ENCODE results near the gene LRRC37A3.
"Not testable (repeated sequence)": the region's sequence is repeated elsewhere in the genome, so short reads cannot be mapped to it uniquely, and the experiment has no call there.

Gene LRRC37A3

DNA sequence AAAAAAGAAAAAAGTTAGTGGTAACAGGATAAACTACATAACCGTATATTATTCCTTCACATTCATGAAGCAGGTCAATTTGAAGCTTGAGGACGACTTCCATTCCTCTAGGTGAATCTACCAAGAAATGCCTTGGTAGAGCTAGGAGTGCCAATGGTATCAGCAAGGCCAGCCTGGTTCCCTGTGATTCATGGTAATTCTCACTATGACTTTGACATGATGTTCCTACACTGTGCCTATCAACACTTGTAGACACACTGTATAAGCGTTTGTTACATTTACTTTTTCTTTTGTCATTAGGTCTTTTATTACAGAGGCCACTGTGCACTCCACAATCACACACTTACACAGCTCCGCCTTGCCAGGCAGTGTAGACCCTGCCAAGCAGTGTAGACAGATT is 7.2 kb upstream of the LRRC37A3 start:
- DNase-seq (ENCODE audit: low read depth): not testable (repeated sequence)

DNA sequence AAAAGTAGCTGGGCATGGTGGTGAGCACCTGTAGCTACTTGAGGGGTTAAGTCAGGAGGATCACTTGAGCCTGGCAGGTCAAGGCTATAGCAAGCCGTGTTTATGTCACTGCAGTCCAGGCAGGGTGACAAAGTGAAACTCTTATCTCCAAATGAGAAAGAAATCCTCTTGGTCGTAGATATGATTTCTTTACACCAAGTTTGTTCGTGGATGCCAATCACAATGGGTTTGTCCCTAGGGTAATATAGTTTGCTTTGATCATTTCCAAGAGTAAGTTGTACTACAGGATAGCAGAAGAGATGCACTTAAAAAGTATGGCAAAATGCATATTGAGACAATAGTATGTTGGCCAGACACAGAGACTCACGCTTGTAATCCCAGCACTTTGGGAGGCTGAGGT is 6.0 kb upstream of the LRRC37A3 start:
- not testable (repeated sequence) for DNase-seq (ENCODE audit: low read depth)

DNA sequence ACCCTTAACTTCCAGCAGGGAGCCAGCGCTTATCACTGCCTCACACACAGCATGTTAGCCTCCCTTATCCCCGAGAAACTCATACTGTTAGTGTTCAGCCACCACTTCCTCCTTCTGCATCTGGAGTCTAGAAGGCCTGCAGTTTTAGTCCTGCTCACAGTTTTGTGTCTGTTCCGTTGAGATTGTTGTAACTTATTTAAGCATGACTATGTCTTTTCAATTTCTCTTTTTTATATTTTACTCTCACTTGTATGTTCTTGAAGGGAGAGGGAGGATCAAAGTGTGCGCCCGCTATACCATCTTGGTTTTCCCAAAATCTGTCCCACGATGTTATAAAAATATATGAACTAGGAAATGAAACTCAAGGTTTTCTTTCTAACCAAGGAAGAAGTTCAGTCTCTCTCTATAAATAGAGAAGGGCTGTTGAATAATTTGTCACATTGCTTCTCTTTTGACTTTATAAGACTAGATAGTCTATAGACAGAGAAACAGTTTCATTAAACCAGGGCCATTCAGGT is 3.8 kb upstream of the LRRC37A3 start:
- DNase-seq (ENCODE audit: low read depth): not testable (repeated sequence)

- no peak for DNase-seq (ENCODE audit: low read depth)
Observed at GRCh38 chr17:64920419-64921172, 1.3 kb upstream of the LRRC37A3 start.

DNA sequence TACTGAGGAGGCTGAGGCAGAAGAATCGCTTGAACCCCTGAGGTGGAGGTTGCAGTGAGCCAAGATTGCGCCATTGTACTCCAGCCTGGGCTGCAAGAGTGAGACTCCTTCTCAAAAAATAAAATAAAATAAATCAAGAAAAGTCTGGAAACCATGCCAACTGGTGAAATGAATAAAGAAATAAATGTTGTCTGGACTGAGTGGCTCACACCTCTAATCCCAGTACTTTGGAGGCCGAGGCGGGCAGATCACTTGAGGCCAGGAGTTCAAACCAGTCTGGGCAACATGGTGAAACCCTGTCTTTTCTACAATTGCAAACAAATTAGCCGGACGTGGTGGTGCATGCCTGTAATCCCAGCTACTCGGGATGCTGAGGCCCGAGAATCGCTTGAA is 744 bp upstream of the LRRC37A3 start:
- DNase-seq (ENCODE audit: low read depth): no peak

DNA sequence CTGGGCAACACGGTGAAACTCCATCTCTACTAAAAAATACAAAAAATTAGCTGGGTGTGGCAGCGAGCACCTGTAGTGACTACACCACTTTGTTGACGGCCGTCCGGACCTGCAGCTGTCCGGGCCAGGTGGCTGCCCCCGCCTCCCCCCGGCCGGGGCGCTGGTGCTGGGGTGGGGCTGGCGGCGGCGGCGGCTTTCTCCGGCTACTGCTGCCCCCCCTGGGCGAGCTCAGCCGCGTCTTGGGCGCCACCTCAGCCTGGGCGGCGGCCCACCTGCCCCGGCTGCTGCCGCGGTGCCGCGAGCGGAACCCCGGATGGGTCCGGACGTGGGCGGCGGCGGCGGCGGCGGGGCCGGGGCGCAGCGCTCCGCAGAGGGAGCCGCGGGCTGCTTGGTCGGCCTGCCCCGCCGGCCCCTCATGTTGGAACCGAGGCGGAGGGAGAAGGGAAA is 413 bp downstream of the LRRC37A3 start:
- not testable (repeated sequence) for DNase-seq (ENCODE audit: low read depth)

DNA sequence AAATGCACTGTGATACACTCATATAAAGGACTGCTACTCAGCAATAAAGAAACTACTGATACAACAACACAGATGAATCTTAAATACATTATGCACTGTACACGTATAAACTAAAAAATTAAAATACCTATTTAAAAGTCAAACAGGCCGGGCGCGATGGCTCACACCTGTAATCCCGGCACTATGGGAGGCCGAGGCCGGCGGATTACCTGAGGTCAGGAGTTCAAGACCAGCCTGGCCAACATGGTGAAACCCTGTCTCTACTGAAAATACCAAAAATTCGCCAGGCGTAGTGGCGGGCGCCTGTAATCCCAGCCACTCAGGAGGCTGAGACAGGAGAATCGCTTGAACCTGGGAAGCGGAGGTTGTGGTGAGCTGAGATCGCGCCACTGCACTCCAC is 1.7 kb downstream of the LRRC37A3 start:
- not testable (repeated sequence) for DNase-seq (ENCODE audit: low read depth)

- not testable (repeated sequence) for DNase-seq (ENCODE audit: low read depth)
Observed at GRCh38 chr17:64915244-64915643, 4.0 kb downstream of the LRRC37A3 start.

DNA sequence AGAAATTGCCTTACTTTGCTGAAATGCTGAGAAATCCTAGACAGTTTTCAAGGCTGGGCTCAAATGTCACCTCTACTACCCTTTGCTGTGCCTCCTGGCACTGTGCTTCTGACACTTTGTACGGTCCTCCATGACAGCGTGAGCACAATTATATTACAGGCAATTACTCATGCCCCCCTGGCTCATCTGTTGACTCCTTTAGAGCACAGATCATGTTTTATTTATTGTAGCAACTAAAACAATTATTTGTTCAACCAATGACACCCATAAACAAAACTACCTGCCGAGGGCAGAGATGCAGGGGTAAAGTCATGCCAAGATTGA is 9.1 kb downstream of the LRRC37A3 start:
- DNase-seq (ENCODE audit: low read depth): not testable (repeated sequence)

DNA sequence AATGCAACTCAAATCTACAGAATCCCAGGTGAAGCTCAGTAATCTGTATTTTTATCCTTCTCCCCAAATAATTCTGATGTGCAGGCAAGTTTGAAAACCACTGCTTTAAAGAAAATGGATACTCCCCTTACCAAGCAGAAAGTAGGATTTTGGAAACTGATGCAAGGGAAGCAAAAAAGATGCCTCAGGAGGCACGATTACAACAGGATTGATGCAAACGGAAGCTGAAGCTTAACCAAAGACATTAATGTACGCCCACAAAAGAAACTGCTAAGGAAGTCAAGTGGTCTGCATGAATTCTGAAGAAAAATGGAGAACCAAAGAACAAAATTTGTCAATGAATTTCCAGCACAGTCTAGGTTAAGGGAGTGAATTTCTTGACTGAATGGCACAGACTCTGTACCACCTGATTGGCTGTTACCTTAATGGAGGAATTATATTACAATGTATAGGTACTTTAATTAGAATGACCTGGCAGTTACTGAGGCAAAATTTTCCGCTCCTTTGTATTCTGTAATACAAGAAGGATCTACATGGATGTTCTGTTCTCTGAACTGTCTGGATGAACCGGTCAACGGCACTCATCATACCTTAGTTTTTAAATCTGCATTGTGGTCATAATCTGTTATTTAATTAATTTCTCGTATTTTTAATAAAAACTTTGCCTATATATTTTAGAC is 9.6 kb downstream of the LRRC37A3 start:
- not testable (repeated sequence) for DNase-seq (ENCODE audit: low read depth)

DNA sequence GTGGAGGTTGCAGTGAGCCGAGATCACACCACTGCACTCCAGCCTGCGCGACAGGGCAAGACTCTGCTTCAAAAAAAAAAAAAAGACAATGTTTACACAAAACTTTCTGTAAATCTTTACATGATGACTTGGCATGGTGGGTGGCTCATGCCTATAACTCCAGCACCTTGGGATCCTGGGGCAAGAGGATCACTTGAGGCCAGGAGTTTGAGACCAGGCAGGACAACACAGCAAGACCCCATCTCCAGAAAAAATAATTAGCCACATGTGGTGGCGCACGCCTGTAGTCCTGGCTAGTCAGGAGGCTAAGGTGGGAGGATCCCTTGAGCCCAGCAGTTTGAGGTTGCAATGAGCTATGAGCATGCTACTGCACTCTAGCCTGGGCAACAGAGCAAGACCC is 15.2 kb downstream of the LRRC37A3 start:
- DNase-seq (ENCODE audit: low read depth): not testable (repeated sequence)

DNA sequence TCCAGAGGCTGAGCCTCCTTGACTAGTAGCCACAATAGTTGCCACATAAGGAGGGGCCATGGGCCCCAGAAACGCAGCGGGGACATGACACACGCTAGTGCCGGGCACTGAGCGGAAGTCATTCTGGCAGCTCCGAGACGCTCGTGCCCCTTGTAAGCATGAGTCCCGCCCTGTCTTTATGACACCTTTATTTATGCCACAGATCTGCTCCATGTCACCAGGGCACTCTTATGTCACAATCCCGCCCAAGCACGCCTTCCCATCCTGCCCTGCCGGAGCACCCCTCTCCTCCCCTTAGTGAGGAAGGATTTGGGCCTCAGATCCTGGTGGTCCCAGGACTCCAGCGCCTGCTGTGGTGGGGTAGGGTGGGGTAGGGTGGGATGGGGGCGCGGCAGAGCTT is 22.1 kb downstream of the LRRC37A3 start:
- not testable (repeated sequence) for DNase-seq (ENCODE audit: low read depth)

GRCh38 chr17:64874210-64874609 is 45.1 kb downstream of the LRRC37A3 start:
- DNase-seq (ENCODE audit: low read depth): not testable (repeated sequence)

DNA sequence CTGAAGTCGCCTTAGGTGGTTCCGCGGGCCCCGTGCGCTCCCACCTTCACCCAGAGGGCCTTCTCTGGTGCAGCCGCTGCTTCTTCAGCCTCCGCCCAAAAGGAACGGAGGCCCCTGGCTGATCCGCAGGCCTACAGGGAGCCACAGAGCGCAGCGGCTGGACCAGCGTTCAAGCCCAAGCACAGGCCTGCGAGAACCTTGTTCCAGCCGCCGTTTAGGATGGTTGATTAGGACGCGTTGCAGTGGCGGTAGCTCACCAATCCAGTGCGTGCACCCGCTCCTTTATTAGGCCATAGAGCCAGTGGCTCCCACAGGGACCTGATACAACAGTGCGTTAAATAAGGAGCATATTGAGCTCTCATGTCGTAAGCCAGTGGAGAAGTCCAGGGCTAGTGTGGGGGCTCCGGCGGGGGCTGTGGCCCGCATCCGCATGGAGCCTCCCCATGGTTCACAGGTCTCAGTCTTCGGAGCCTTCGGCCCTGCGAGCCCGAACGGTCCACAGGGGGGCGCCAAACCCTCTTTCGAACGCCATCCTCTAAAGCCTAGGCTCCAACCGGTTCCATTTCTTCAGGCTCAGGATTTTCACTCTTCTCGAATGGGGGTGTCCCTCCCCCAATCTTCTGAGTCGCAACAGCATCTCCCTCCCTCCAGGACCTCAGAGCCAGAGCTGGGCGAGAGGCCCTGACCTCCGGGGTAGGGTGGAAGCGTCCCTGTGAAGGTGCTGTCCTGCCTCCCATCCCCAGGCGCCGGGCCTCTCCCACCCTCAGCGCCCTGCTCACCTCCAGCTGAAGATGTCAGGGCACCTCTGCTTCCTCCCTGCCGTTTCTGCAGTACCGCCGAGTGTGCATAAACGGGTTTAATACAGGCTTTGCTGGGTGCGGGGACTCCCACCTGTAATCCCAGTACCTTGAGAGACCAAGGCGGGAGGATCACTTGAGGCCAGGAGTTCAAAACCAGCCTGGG is 71.5 kb downstream of the LRRC37A3 start:
- DNase-seq (ENCODE audit: low read depth): not testable (repeated sequence)

- not testable (repeated sequence) for DNase-seq (ENCODE audit: low read depth)
Observed at GRCh38 chr17:64846892-64847291, 72.4 kb downstream of the LRRC37A3 start.

DNA sequence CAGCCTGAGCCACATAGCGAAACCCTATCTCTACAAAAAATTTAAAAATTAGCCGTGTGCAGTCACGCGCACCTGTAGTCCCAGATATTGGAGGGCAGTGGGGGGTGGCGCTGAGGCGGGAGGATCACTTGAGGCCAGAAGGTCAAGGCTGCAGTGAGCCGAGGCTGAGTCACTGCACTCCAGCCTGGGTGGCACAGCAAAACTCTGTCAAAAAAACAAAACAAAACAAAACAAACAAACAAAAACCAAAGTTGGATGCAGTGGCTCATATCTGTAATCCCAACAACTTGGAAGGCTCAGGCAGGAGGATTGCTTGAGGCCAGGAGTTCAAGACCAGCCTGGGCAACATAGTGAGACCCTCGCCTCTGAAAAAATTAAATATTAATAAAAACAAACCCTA is 75.4 kb downstream of the LRRC37A3 start:
- DNase-seq (ENCODE audit: low read depth): not testable (repeated sequence)

- not testable (repeated sequence) for DNase-seq (ENCODE audit: low read depth)
Observed at GRCh38 chr17:64842900-64843299, 76.4 kb downstream of the LRRC37A3 start.

- DNase-seq (ENCODE audit: low read depth): not testable (repeated sequence)
Observed at GRCh38 chr17:64840960-64841359, 78.3 kb downstream of the LRRC37A3 start.

DNA sequence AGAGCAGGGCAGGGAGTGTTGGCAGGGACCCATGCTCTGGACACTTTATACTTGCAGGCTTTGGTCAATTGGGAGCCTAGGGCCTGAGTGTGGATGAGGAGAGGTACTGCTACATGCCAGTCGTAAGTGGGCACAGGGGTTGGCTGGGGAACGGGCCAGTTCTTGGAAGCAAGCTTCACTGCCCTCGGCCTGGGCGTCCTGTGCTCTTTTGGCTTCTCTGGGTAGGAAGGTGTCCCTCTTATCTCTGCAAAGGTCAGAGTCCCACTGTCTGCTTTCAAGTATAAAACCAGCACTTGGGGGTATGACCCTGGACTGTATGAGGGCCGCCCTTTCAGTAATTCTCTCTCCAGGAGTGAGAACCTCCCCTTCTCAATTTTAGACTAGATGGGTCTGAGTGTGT is 80.8 kb downstream of the LRRC37A3 start:
- DNase-seq (ENCODE audit: low read depth): not testable (repeated sequence)

DNA sequence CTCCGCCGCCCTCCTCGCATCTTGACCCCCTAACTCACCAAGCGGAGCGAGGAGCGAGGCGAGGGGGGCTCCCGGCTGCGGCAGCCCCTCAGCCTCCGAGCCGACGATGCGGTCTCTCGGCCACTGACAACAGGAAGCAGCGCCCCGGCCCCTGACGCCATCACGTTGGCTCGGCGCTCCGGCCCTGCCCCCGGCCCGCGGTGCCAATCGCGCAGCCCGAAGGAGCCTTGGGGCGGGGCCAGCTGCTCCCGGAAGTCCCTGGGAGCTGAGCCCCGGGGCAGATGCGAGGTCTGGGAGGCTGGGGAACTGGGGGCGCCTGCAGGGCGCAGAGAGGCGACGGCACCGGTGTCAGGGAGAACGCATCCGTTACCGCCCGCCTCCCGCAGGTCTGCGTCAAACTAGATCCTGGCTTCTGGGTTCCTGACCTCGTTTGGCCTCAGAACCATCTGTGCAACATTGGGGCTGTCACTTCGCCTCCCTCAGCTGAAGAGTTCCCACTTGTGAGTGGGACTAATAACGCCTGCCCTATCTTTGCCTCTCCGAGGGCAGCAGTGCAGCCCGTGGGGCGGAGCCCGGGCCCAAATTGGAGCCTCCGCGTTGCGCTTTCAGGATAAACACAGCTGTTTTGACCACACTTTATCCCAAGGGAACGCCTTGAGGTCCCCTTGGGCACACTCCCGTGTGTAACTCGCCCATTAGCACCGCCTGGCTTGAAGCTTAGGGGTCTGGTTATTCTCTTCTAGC is 82.1 kb downstream of the LRRC37A3 start:
- DNase-seq (ENCODE audit: low read depth): not testable (repeated sequence)

DNA sequence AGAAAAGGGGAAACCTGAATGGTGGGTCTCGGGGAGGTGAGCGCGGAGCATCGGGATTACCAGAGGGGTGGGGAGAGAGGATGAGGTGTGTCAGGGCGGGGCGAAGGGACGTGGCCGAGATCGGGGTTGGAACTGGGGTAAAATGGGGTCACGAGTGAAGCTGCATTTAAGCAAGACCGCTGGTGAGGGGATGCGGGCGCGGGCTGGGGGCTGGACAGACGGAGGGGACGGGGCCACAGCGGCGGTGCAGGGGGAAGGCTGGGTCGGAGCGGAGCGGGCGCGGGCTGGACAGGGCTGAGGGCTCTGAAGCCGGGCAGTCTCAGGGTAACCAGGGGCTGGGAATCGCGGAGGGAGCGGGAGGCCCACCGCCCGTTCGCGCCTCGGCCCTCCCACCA is 82.7 kb downstream of the LRRC37A3 start:
- DNase-seq (ENCODE audit: low read depth): not testable (repeated sequence)

All from HS-5 (cell line).